ENCODE data around the gene PRDM15. TPM values are rescaled to one million over a fixed set of nuclear protein-coding genes. Genes with fewer than 3 reads are reported as not detected.

PRDM15 gene
- total RNA-seq, 1 donor, result 7.2 TPM

- no peaks in the 10 kb centered on the region for H4K20me1 ChIP-seq (ENCODE audit: insufficient read depth, low read length)
- H3K4me1 ChIP-seq (ENCODE audit: insufficient read depth, low read length), result peaks cover 10% of the 10 kb centered on the region
- no peak overlapping the region for H2AFZ ChIP-seq (ENCODE audit: low read length)
- DNase-seq (ENCODE audit: insufficient read length, low spot score, missing footprints), result no peak
- no peaks in the 10 kb centered on the region for H3K9me3 ChIP-seq (ENCODE audit: low read depth, low read length)
- H3K79me2 ChIP-seq (ENCODE audit: insufficient read depth, low read length), result peaks cover 53% of the 10 kb centered on the region
- H3K36me3 ChIP-seq (ENCODE audit: insufficient read depth, low read length), result no peaks in the 10 kb centered on the region
- no peak for TF ChIP-seq CTCF (IDR thresholded peaks at IDR 0.05; ENCODE audit: extremely low read depth, low read depth, low read length)
- no peak overlapping the region for H3K27ac ChIP-seq (ENCODE audit: low read depth, low read length)
- H3K4me2 ChIP-seq (ENCODE audit: insufficient read depth, low read length), result no peak overlapping the region
- H3K4me3 ChIP-seq (ENCODE audit: insufficient read depth, low read length), result no peak overlapping the region
- H3K27me3 ChIP-seq (ENCODE audit: insufficient read depth, low read length), result no peaks in the 10 kb centered on the region
These were observed 6.1 kb downstream of the PRDM15 start for GRCh38 chr21:41873005-41873404.

GRCh38 chr21:41871293-41872030, 7.7 kb downstream of the PRDM15 start:
- no peak overlapping the region for H2AFZ ChIP-seq (ENCODE audit: low read length)
- H3K27me3 ChIP-seq (ENCODE audit: insufficient read depth, low read length), result no peaks in the 10 kb centered on the region
- DNase-seq (ENCODE audit: insufficient read length, low spot score, missing footprints), result no peak
- H3K4me2 ChIP-seq (ENCODE audit: insufficient read depth, low read length), result no peak overlapping the region
- H3K79me2 ChIP-seq (ENCODE audit: insufficient read depth, low read length), result peaks cover 52% of the 10 kb centered on the region
- peaks cover 3% of the 10 kb centered on the region for H3K4me1 ChIP-seq (ENCODE audit: insufficient read depth, low read length)
- no peak overlapping the region for H3K27ac ChIP-seq (ENCODE audit: low read depth, low read length)
- no peak overlapping the region for H3K4me3 ChIP-seq (ENCODE audit: insufficient read depth, low read length)
- TF ChIP-seq CTCF (IDR thresholded peaks at IDR 0.05; ENCODE audit: extremely low read depth, low read depth, low read length), result no peak
- H4K20me1 ChIP-seq (ENCODE audit: insufficient read depth, low read length), result no peaks in the 10 kb centered on the region
- no peaks in the 10 kb centered on the region for H3K9me3 ChIP-seq (ENCODE audit: low read depth, low read length)
- H3K36me3 ChIP-seq (ENCODE audit: insufficient read depth, low read length), result no peaks in the 10 kb centered on the region

GRCh38 chr21:41869771-41870170, 9.4 kb downstream of the PRDM15 start:
- H3K4me1 ChIP-seq (ENCODE audit: insufficient read depth, low read length), result peaks cover 3% of the 10 kb centered on the region

More at GRCh38 chr21:41869771-41870170, 9.4 kb downstream of the PRDM15 start:
- no peak for DNase-seq (ENCODE audit: insufficient read length, low spot score, missing footprints)
- Histone ChIP-seq H3K4me2 (ENCODE audit: insufficient read depth, low read length) (no peak overlapping the region), H3K79me2 (ENCODE audit: insufficient read depth, low read length) (peaks cover 46% of the 10 kb centered on the region), H3K36me3 (ENCODE audit: insufficient read depth, low read length) (no peaks in the 10 kb centered on the region), H4K20me1 (ENCODE audit: insufficient read depth, low read length) (no peaks in the 10 kb centered on the region), H2AFZ (ENCODE audit: low read length) (no peak overlapping the region), H3K9me3 (ENCODE audit: low read depth, low read length) (no peaks in the 10 kb centered on the region), H3K27ac (ENCODE audit: low read depth, low read length) (no peak overlapping the region), H3K27me3 (ENCODE audit: insufficient read depth, low read length) (no peaks in the 10 kb centered on the region), H3K4me3 (ENCODE audit: insufficient read depth, low read length) (no peak overlapping the region)
- TF ChIP-seq CTCF (IDR thresholded peaks at IDR 0.05; ENCODE audit: extremely low read depth, low read depth, low read length), result no peak
